Trophoblast cell (in vitro differentiated cells and primary cell): Measurements from ENCODE around the gene ZC2HC1B.
"Not testable (repeated sequence)": the region's sequence is repeated elsewhere in the genome, so short reads cannot be mapped to it uniquely, and the experiment has no call there.

Experiments used
- DNase-seq, 2 donors: peaks; one replicate each; pipeline ENCODE4 v3.0.0-alpha.2; 2016
- H2AFZ ChIP-seq: 2 replicates; pipeline ENCODE4 v1.6.1; 2013; ENCODE audit warnings: low read length, moderate library complexity, mild to moderate bottlenecking; ENCODE audit not compliant: insufficient read depth, poor library complexity
- H2AK5ac ChIP-seq: 2 replicates; pipeline ENCODE4 v1.6.1; 2013; ENCODE audit warnings: mild to moderate bottlenecking, low read length
- H2BK120ac ChIP-seq: 2 replicates; pipeline ENCODE4 v1.6.1; 2013; ENCODE audit warnings: low read length, mild to moderate bottlenecking, moderate library complexity; ENCODE audit not compliant: insufficient read depth, poor library complexity
- H2BK12ac ChIP-seq: 2 replicates; pipeline ENCODE4 v1.6.1; 2013; ENCODE audit warnings: mild to moderate bottlenecking, low read length, moderate library complexity
- H2BK5ac ChIP-seq: 2 replicates; pipeline ENCODE4 v1.6.1; 2013; ENCODE audit warnings: low read length, low read depth, moderate library complexity, mild to moderate bottlenecking; ENCODE audit not compliant: poor library complexity
- H3K14ac ChIP-seq: 2 replicates; pipeline ENCODE4 v1.6.1; 2013; ENCODE audit warnings: mild to moderate bottlenecking, low read length
- H3K18ac ChIP-seq: 2 replicates; pipeline ENCODE4 v1.6.1; 2013; ENCODE audit warnings: mild to moderate bottlenecking, low read length
- H3K23ac ChIP-seq: 2 replicates; pipeline ENCODE4 v1.6.1; 2013; ENCODE audit warnings: low read length
- H3K27ac ChIP-seq: 2 replicates; pipeline ENCODE4 v1.5.1; 2013; ENCODE audit warnings: low read depth, mild to moderate bottlenecking, inconsistent platforms, low read length, moderate library complexity
- H3K27me3 ChIP-seq: 2 replicates; pipeline ENCODE4 v1.6.1; 2013; ENCODE audit warnings: inconsistent platforms, mild to moderate bottlenecking, low read length, moderate library complexity; ENCODE audit not compliant: insufficient read depth
- H3K36me3 ChIP-seq, 2 experiments: 1 replicate in 1 of 2; 2 replicates in 1 of 2; pipeline ENCODE4 v1.6.1; 2013; ENCODE audit warnings: low read length in 2 of 2, mild to moderate bottlenecking in 2 of 2, moderate library complexity in 1 of 2; ENCODE audit not compliant: insufficient read depth in 2 of 2, control insufficient read depth in 1 of 2
- H3K4ac ChIP-seq: 2 replicates; pipeline ENCODE4 v1.6.1; 2013; ENCODE audit warnings: low read depth, mild to moderate bottlenecking, low read length, moderate library complexity
- H3K4me1 ChIP-seq, 2 experiments: 1 replicate in 1 of 2; 2 replicates in 1 of 2; pipeline ENCODE4 v1.6.1; 2013; ENCODE audit warnings: low read length in 2 of 2, mild to moderate bottlenecking in 2 of 2, moderate library complexity in 1 of 2; ENCODE audit not compliant: insufficient read depth in 2 of 2, control insufficient read depth in 1 of 2
- H3K4me2 ChIP-seq: 2 replicates; pipeline ENCODE4 v1.6.1; 2013; ENCODE audit warnings: inconsistent platforms, mild to moderate bottlenecking, low read length, moderate library complexity
- H3K4me3 ChIP-seq: 2 replicates; pipeline ENCODE4 v1.5.1; 2013; ENCODE audit warnings: mild to moderate bottlenecking, low read depth, low read length, inconsistent platforms
- H3K79me1 ChIP-seq: one replicate; pipeline ENCODE4 v1.6.1; 2013; ENCODE audit warnings: low read length
- H3K79me2 ChIP-seq: 2 replicates; pipeline ENCODE4 v1.6.1; 2013; ENCODE audit warnings: low read length, mild to moderate bottlenecking; ENCODE audit not compliant: control insufficient read depth, insufficient read depth, poor library complexity
- H3K9ac ChIP-seq: 2 replicates; pipeline ENCODE4 v1.6.1; 2013; ENCODE audit warnings: mild to moderate bottlenecking, low read length
- H3K9me3 ChIP-seq: 2 replicates; pipeline ENCODE4 v1.6.1; 2013; ENCODE audit warnings: low read depth, mild to moderate bottlenecking, control low read depth, inconsistent platforms, low read length; ENCODE audit not compliant: insufficient read depth
- H4K12ac ChIP-seq: 2 replicates; pipeline ENCODE4 v1.6.1; 2013; ENCODE audit warnings: low read depth, mild to moderate bottlenecking, low read length, moderate library complexity
- H4K8ac ChIP-seq: 2 replicates; pipeline ENCODE4 v1.6.1; 2013; ENCODE audit warnings: low read depth, mild to moderate bottlenecking, low read length, moderate library complexity
- H4K91ac ChIP-seq: one replicate; pipeline ENCODE4 v1.6.1; 2013; ENCODE audit warnings: low read depth, mild to moderate bottlenecking, low read length, moderate library complexity
- WGBS: extraction: QIAGEN DNeasy Blood & Tissue Kit; methylation state at CpG from one replicate; pipeline ENCODE4 v1.1.7; 2013; ENCODE audit warnings: missing lambda C conversion rate; ENCODE audit not compliant: insufficient read length, insufficient coverage; ENCODE audit errors: extremely low coverage; 5-methylcytosine and 5-hydroxymethylcytosine counted together

ZC2HC1B gene

GRCh38 chr6:143872201-143872600 is 7.9 kb downstream of the ZC2HC1B start:
- Histone ChIP-seq H3K4ac (no peak overlapping the region), H2BK12ac (no peak overlapping the region), H3K9ac (no peak overlapping the region), H3K18ac (no peak overlapping the region), H2BK5ac (no peak overlapping the region), H3K14ac (no peak overlapping the region), H3K23ac (no peak overlapping the region), H3K4me3 (no peak overlapping the region), H3K27me3 (no peaks in the 10 kb centered on the region), H2BK120ac (no peak overlapping the region), H3K79me2 (no peaks in the 10 kb centered on the region), H3K4me2 (no peak overlapping the region), H3K9me3 (no peaks in the 10 kb centered on the region), H2AK5ac (no peak overlapping the region), H3K27ac (no peak overlapping the region), H4K12ac (no peak overlapping the region), H3K4me1 (no peaks in the 10 kb centered on the region), H4K91ac (no peak overlapping the region), H3K36me3 (no peaks in the 10 kb centered on the region), H4K8ac (no peak overlapping the region), H3K79me1 (no peaks in the 10 kb centered on the region), H2AFZ (no peak overlapping the region)
- no CpG with 5 or more reads among the region's 2 CpGs for WGBS
- no peak for DNase-seq

GRCh38 chr6:143873600-143873999 is 9.3 kb downstream of the ZC2HC1B start:
- not testable (repeated sequence) for H4K12ac ChIP-seq, H2AK5ac ChIP-seq, H3K9me3 ChIP-seq, H4K91ac ChIP-seq, H3K14ac ChIP-seq, H3K36me3 ChIP-seq, H3K9ac ChIP-seq, DNase-seq, H2AFZ ChIP-seq, H3K4me3 ChIP-seq, H2BK12ac ChIP-seq, H3K4me2 ChIP-seq, H2BK5ac ChIP-seq, H3K27ac ChIP-seq, H3K18ac ChIP-seq, H3K79me2 ChIP-seq, H3K4ac ChIP-seq, H3K79me1 ChIP-seq, H2BK120ac ChIP-seq, H3K23ac ChIP-seq, H3K4me1 ChIP-seq, H3K27me3 ChIP-seq, H4K8ac ChIP-seq
- no CpG with 5 or more reads among the region's 4 CpGs for WGBS

DNA sequence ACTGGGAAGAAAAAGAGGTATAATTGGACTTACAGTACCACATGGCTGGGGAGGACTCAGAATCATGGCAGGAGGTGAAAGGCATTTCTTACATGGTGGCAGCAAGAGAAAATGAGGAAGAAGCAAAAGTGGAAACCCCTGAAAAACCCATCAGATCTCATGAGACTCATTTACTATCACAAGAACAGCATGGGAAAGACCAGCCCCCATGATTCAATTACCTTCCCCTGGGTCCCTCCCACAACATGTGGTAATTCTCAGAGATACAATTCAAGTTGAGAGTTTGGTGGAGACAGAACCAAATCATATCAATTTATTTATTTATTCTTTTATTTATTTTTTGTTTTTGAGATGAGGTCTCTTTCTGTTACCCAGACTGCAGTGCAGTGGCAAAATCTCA is 10.2 kb downstream of the ZC2HC1B start:
- H3K9me3 ChIP-seq, H3K4me3 ChIP-seq, H2BK120ac ChIP-seq, H2BK12ac ChIP-seq, DNase-seq, H2AK5ac ChIP-seq, H3K14ac ChIP-seq, H4K8ac ChIP-seq, H3K9ac ChIP-seq, H3K4me1 ChIP-seq, H3K18ac ChIP-seq, H3K79me2 ChIP-seq, H2AFZ ChIP-seq, H4K91ac ChIP-seq, H3K4ac ChIP-seq, H3K36me3 ChIP-seq, H3K23ac ChIP-seq, H2BK5ac ChIP-seq, H3K27me3 ChIP-seq, H4K12ac ChIP-seq, H3K4me2 ChIP-seq, H3K79me1 ChIP-seq, H3K27ac ChIP-seq: not testable (repeated sequence)

DNA sequence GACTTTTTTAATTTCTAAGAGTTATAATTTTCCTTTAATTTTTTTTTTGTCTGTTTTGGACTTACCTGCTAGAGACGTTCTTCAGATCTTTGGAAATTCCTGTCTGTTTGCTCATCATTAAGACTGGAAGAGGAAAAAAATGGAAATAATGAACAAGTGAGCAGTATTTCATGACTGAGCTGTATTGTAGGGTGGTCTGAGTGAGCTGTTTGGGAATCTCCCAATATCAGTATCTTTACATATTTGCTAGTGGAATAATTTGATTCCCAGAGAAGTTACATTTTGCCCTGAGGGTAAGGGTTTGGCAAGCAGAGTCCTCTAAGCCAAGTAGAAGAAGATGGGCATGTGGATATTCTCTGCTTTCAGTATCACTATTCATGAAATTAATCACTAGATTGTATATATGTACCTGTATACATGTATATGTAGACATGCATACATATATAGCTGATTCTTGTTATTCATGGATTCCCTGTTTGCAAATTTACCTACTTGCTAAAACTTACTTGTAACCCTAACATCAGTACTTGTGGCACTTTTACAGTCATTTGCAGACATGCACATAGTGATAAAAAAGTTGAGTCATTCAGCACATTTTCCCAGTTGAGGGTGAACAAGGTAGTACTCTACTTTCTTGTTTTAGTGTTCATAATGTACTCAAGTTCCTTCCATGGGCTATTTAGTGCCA is 13.5 kb downstream of the ZC2HC1B start:
- no peaks in the 10 kb centered on the region for H3K79me1 ChIP-seq
- H3K27me3 ChIP-seq: no peaks in the 10 kb centered on the region
- no peak overlapping the region for H3K23ac ChIP-seq
- no peaks in the 10 kb centered on the region for H3K79me2 ChIP-seq
- H4K8ac ChIP-seq: no peak overlapping the region
- H2AK5ac ChIP-seq: no peak overlapping the region
- no peak overlapping the region for H3K4me3 ChIP-seq
- H3K9me3 ChIP-seq: peaks cover 2% of the 10 kb centered on the region
- no peak overlapping the region for H2BK12ac ChIP-seq
- no peak overlapping the region for H4K91ac ChIP-seq
- H3K4me2 ChIP-seq: no peak overlapping the region
- H3K18ac ChIP-seq: no peak overlapping the region
- no peak overlapping the region for H3K9ac ChIP-seq
- no peaks in the 10 kb centered on the region for H3K4me1 ChIP-seq
- no peak overlapping the region for H3K4ac ChIP-seq
- no peak overlapping the region for H2BK5ac ChIP-seq
- peak in 1 of 2 donors; percentile 90 for DNase-seq
- H3K14ac ChIP-seq: no peak overlapping the region
- H4K12ac ChIP-seq: no peak overlapping the region
- H3K27ac ChIP-seq: no peak overlapping the region
- H3K36me3 ChIP-seq: no peaks in the 10 kb centered on the region
- no peak overlapping the region for H2AFZ ChIP-seq
- WGBS: no CpG with 5 or more reads among the region's 1 CpG
- no peak overlapping the region for H2BK120ac ChIP-seq
